ENCODE measurements around the gene ANKMY1. TPM values are rescaled to one million over a fixed set of nuclear protein-coding genes. Genes with fewer than 3 reads are reported as not detected.

The ANKMY1 gene
- total and polyA plus RNA-seq, 2 donors (not counting 1 experiment from before 2014, with no cell fraction given): 51.7 to 72.1 TPM

GRCh38 chr2:240455647-240456446 lies 101.9 kb downstream of the ANKMY1 start:
- TF ChIP-seq CTCF (IDR thresholded peaks at IDR 0.05) (no peak), EZH2 (IDR thresholded peaks at IDR 0.05; ENCODE audit: borderline replicate concordance, insufficient read depth, low read depth, low read length, poor library complexity, severe bottlenecking) (no peak)
- intact Hi-C loops (cut with micrococcal nuclease): no loop called here
- no peak overlapping the region for H3K4me2 ChIP-seq (replicated peaks; ENCODE audit: low read depth, low read length, poor library complexity, severe bottlenecking)
- H4K20me1 ChIP-seq (ENCODE audit: control insufficient read depth, insufficient read depth, low read length, poor library complexity, severe bottlenecking): no peaks in the 10 kb centered on the region
- Mint-ChIP-seq H3K4me3 (no peak overlapping the region), H3K27ac (no peak overlapping the region), H3K4me1 (peaks cover 16% of the 10 kb centered on the region), H3K27me3 (peaks cover 19% of the 10 kb centered on the region), H3K9me3 (ENCODE audit: insufficient read depth) (no peaks in the 10 kb centered on the region)
- no peaks in the 10 kb centered on the region for H3K79me2 ChIP-seq (ENCODE audit: control insufficient read depth, insufficient read depth, low read length)
- no peak for ATAC-seq (ENCODE audit: low read depth)
- peaks cover 0 to 55% (median 25%) of the 10 kb centered on the region in 4 experiments for H3K27me3 ChIP-seq (replicated peaks in 1 of 4; ENCODE audit: control extremely low read depth in 1 of 4, control insufficient read depth in 3 of 4, insufficient read depth in 4 of 4, low read length in 3 of 4)
- H2AFZ ChIP-seq (ENCODE audit: insufficient read depth, low read depth, low read length, poor library complexity, severe bottlenecking): no peak overlapping the region
- 10% methylated on average over 52 of the region's 55 CpGs for WGBS (ENCODE audit: insufficient coverage)
- no peak for DNase-seq
- no peaks in the 10 kb centered on the region for H3K36me3 ChIP-seq (replicated peaks in 1 of 2; ENCODE audit: control extremely low read depth in 1 of 2, control insufficient read depth in 1 of 2, extremely low read depth in 1 of 2, insufficient read depth in 2 of 2, low read length in 1 of 2)
- ChIA-PET POLR2A (no interaction called here), CTCF (no interaction called here)
- no peak overlapping the region for H3K9ac ChIP-seq (ENCODE audit: low read length)
- peaks cover 0 to 10% (median 0%) of the 10 kb centered on the region in 3 donors for H3K9me3 ChIP-seq (ENCODE audit: control extremely low read depth in 1 of 3, control insufficient read depth in 2 of 3, insufficient read depth in 1 of 3, low read length in 2 of 3)
- no peak overlapping the region for H3K27ac ChIP-seq (ENCODE audit: low read length in 2 of 2)
- peaks cover 23 to 32% of the 10 kb centered on the region in 2 donors for H3K4me1 ChIP-seq (ENCODE audit: control insufficient read depth in 2 of 2, insufficient read depth in 2 of 2, low read length in 2 of 2)
- no peak overlapping the region for H3K4me3 ChIP-seq (ENCODE audit: control extremely low read depth in 1 of 5, extremely low read depth in 1 of 5, insufficient read depth in 1 of 5, low read depth in 2 of 5, low read length in 4 of 5)

GRCh38 chr2:240455272-240455646 lies 102.5 kb downstream of the ANKMY1 start:
- Histone ChIP-seq H3K9me3 (ENCODE audit: control extremely low read depth in 1 of 3, control insufficient read depth in 2 of 3, insufficient read depth in 1 of 3, low read length in 2 of 3) (peaks cover 0 to 10% (median 0%) of the 10 kb centered on the region in 3 donors), H2AFZ (ENCODE audit: insufficient read depth, low read depth, low read length, poor library complexity, severe bottlenecking) (no peak overlapping the region), H3K4me3 (ENCODE audit: control extremely low read depth in 1 of 5, extremely low read depth in 1 of 5, insufficient read depth in 1 of 5, low read depth in 2 of 5, low read length in 4 of 5) (no peak overlapping the region), H3K4me1 (ENCODE audit: control insufficient read depth in 2 of 2, insufficient read depth in 2 of 2, low read length in 2 of 2) (peaks cover 23 to 32% of the 10 kb centered on the region in 2 donors), H3K27me3 (replicated peaks in 1 of 4; ENCODE audit: control extremely low read depth in 1 of 4, control insufficient read depth in 3 of 4, insufficient read depth in 4 of 4, low read length in 3 of 4) (peaks cover 0 to 59% (median 27%) of the 10 kb centered on the region in 4 experiments), H3K79me2 (ENCODE audit: control insufficient read depth, insufficient read depth, low read length) (no peaks in the 10 kb centered on the region), H4K20me1 (ENCODE audit: control insufficient read depth, insufficient read depth, low read length, poor library complexity, severe bottlenecking) (no peaks in the 10 kb centered on the region), H3K36me3 (replicated peaks in 1 of 2; ENCODE audit: control extremely low read depth in 1 of 2, control insufficient read depth in 1 of 2, extremely low read depth in 1 of 2, insufficient read depth in 2 of 2, low read length in 1 of 2) (no peaks in the 10 kb centered on the region), H3K27ac (ENCODE audit: low read length in 2 of 2) (no peak overlapping the region), H3K4me2 (replicated peaks; ENCODE audit: low read depth, low read length, poor library complexity, severe bottlenecking) (no peak overlapping the region), H3K9ac (ENCODE audit: low read length) (no peak overlapping the region)
- TF ChIP-seq EZH2 (IDR thresholded peaks at IDR 0.05; ENCODE audit: borderline replicate concordance, insufficient read depth, low read depth, low read length, poor library complexity, severe bottlenecking) (no peak), CTCF (IDR thresholded peaks at IDR 0.05) (no peak)
- ATAC-seq (ENCODE audit: low read depth): no peak
- intact Hi-C loops (cut with micrococcal nuclease): no loop called here
- ChIA-PET CTCF (no interaction called here), POLR2A (no interaction called here)
- DNase-seq: no peak
- Mint-ChIP-seq H3K27me3 (peaks cover 25% of the 10 kb centered on the region), H3K9me3 (ENCODE audit: insufficient read depth) (no peaks in the 10 kb centered on the region), H3K4me3 (no peak overlapping the region), H3K4me1 (peaks cover 21% of the 10 kb centered on the region), H3K27ac (no peak overlapping the region)
- WGBS (ENCODE audit: insufficient coverage): 21% methylated on average over 7 of the region's 7 CpGs
